ENCODE results near the gene BBS9.

Gene BBS9

DNA sequence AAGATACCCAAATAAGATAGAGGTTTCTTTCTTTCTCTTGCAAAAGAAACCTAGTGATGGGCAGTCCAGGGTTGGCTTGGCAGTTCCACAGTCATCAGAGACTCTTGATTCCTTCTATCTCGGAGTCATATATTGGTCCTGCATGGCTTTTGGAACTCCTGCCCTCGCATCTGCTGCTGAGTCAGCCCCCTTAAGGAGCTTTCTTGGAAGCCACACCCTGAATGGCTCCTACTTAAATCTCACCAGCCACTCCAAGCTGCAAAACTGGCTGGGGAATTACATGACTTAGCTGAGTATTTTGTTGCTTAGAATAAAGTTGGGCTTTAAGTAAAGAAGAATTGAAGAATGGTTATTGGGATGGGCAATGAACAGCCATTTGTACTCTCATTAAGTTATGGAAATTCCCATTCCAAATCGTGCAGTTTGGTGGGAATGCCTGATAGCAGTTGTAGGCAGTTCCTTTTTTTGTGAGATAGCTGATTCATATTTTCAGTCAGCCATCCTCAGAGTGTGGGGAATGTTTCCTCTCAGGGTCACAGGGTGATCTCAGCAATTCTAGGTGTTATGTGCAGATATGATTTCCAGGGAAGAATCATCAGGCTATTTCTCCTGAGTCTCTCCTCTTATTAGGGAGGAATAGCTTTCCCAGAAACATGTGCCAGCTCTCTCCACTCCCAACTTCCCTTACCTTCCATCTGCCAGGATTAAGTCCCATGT lies 209.9 kb downstream of the BBS9 start:
- FAIRE-seq (no peak), DNase-seq (ENCODE audit: extremely low spot score, insufficient read length, low read depth) (no peak)

DNA sequence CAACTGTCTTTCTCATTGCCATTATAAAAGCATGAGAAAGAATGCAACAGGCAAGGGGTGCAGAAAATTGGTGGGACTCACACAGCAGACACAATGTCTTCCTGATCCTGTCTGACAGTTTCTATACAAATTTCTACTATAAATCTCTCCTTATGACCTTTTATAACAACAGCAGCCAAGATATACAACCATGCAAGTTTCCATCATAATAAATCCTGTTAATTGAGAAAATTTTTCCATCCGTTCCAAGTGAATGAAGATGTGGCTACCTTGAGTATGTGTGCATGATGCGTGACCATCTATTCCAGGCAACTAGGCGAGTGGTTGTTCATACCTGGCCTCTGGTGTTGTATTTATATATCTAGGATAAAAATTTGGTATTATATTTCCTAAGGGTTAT lies 216.7 kb downstream of the BBS9 start:
- DNase-seq (ENCODE audit: extremely low spot score, insufficient read length, low read depth) (no peak), FAIRE-seq (no peak)

DNA sequence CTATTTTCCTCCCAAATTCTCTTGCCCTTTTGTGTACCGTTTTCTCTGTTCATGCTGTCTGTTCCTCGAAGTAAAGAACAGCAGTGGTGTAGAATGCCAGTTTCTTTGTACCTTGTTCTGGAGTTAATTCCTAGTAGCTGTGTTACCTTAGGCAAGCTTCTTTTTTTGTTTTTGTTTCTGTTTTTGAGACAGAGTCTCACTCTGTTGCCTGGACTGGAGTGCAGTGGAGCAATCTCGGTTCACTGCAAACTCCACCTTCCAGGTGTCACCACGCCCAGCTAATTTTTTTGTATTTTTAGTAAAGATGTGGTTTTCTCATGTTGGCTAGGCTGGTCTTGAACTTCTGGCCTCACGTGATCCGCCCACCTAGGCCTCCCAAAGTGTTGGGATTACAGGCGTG lies 221.2 kb downstream of the BBS9 start:
- FAIRE-seq: no peak
- DNase-seq (ENCODE audit: extremely low spot score, insufficient read length, low read depth): no peak

DNA sequence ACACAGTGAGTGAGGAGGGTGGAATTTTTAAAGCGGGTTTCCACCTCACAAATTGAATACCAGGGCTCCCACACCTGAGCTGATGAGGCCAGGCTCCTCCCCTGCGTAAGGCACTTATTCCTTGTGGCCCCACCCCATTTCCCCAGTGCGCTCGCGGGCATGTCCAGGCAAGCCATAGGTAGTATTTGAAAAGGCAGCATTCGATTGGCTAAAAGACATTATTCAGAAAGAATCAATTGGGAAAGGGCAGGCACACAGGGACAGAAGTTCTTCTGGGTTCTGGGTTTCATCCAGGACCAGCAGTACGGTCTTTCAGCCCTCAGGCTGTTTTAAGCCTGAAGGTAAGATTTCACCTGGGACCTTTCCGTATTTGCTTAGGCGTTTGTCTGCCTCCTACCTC lies 222.3 kb downstream of the BBS9 start:
- DNase-seq (ENCODE audit: extremely low spot score, insufficient read length, low read depth) (no peak), FAIRE-seq (no peak)

DNA sequence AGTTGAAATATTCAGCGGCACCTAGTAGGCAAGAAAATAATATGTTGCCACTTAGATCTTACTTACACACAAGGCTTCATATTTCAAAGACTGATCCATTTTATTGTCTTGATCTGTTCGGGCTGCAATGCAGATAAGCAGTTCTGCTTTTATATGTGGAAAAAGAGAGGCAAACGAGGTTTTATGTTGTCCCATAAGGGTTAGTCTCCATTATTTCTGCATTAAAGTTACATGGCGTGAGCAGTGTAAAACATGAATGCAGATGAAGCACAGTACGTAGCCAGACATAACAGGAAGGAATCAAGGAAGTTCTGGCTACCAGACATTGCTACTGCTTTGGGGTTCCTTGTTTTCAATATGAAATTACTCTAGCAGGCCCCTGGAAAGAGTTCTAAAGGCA lies 224.8 kb downstream of the BBS9 start:
- no peak for FAIRE-seq

DNA sequence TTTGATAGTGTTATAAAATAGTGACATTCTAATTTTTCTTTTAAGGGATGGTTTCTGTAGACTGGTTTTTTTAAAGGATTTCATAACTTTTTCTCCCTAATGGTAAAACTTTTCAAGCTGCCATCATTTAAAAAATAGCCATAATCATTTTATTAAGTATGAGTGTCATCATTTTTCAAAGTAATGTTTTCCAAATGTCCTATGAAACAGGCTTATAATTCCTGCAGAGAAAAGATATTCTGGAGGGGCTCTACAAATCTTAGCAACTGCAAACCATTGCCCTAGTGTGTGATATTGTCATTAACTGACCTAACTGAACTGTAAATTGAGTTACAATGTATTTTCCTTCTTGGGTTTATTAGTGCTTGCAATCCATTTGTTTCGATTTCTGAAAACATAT lies 226.0 kb downstream of the BBS9 start:
- FAIRE-seq: no peak
- no peak for DNase-seq (ENCODE audit: extremely low spot score, insufficient read length, low read depth)

More for the DNA sequence above, 224.8 kb downstream of the BBS9 start:
- no peak for DNase-seq (ENCODE audit: extremely low spot score, insufficient read length, low read depth)

DNA sequence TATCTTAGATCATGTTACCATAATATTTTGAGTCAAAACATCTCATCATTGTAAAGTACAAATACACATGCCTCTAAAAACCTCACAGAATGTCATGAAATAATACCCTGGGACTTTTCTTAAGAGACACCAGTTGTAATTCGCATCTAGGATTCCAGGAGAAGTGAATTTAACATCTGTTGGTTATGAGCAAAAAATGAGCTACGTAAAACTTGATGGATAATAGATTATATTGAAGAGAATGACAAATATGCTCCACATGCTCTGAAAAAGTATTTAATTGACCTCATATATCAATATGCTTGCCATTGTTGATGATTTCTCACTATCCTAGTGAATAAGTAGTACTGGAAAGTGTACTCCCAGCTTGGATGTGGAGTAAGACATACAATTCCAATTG lies 227.0 kb downstream of the BBS9 start:
- FAIRE-seq: no peak

DNA sequence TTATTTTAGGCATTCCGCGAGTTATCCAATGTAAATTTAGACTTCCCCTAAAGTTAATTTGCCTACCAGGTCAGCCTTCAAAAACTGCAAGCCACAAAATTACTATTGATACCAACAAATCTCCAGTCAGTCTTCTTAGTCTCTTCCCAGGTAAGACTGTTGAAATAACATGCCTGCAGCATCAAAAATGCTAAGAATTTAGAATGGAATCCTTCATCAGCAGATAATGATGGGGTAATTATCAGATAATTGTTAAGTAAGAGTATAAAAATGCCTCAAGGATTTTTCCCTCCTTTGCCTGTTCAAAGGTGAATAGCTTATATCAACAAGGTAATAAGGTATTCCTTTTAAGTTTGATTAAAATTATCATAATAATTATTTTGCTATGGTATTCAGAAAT lies 228.5 kb downstream of the BBS9 start:
- DNase-seq (ENCODE audit: extremely low spot score, insufficient read length, low read depth) (no peak), FAIRE-seq (no peak)

More for the DNA sequence above, 227.0 kb downstream of the BBS9 start:
- DNase-seq (ENCODE audit: extremely low spot score, insufficient read length, low read depth): no peak

DNA sequence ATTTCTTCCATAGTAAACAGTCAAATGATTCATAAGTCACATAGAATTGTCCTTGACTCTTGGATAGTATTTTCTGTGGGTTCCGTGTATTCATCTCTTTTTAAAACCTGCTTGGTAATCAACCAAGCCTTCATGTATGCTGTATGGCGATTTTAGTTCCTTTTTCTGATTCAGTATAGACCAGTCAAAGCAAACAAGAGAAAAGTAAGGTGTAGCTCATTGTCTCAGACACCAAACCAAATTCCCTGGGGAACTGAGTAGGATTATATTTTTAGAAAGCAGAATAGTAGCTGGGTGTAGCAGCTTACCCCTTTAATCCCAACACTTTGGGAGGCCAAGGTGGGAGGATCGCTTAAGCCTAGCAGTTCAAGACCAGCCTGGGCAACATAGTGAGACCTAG lies 240.5 kb downstream of the BBS9 start:
- FAIRE-seq: no peak
- DNase-seq (ENCODE audit: extremely low spot score, insufficient read length, low read depth): no peak

DNA sequence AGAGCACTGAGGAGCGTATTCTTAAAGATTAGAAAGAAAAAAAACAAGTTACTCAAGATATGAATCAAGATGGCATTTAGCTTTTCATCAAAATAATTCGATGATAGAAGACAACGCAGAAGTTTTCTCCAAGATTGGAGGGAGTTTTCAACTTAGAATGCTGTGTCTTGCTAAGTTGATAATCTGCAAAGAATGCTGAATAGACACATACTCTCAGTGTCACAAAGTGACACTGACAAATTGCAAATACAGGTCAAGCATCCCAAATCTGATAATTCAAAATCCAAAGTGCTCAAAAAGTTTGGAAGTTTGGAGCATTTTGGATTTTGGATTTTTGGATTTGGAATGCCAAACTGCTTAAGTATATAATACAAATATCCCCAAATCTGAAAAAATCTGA lies 243.8 kb downstream of the BBS9 start:
- FAIRE-seq (no peak), DNase-seq (ENCODE audit: extremely low spot score, insufficient read length, low read depth) (no peak)

DNA sequence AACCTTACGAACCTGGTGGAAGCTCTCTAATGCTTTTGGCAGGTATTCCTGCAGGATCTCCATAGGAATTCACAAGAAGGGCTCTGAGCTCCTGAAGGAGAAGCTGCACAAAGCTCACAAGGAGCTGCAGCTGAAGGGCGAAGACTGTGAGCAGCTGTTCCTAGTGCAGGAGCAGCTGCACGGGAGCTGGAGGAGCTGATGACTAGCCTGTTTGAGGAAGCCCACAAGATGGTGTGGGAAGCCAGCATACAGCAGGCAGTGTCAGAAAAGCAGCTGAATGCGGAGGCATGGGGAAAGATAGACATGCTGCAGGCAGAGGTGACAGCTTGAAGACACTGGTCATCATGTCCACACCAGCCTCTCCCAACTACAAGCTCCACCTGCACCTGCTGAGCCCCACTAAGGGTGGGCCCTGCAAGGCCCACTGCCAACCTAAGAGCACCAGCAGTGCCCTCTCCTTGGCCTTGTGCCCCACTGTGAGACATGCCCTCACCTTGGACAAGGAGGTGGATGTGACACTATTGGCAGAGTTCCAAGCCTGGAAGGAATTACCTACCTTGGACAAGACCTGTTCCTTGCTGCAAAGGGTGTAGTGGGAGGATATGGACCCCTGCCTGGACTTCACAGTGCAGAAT lies 250.6 kb downstream of the BBS9 start:
- DNase-seq (ENCODE audit: extremely low spot score, insufficient read length, low read depth) (no peak), FAIRE-seq (no peak)

DNA sequence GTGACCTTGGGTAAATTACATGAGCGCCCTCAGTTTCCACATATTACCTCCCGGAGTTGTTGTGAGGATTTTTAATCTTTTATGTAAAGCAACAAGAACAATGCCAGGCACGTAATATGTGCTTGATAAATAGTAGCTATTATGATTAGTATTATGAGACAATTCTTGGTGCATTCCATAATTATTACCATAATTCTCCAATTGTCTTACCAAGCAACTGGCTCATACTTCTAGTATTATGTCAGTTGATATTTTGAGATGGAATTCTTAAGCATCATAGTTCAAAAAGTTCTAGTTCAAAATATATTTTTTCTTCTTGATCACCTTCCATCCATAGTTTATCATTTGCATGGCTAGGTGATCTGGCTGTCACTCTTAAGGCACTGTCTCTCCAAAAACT lies 259.0 kb downstream of the BBS9 start:
- DNase-seq (ENCODE audit: extremely low spot score, insufficient read length, low read depth) (no peak), FAIRE-seq (no peak)

DNA sequence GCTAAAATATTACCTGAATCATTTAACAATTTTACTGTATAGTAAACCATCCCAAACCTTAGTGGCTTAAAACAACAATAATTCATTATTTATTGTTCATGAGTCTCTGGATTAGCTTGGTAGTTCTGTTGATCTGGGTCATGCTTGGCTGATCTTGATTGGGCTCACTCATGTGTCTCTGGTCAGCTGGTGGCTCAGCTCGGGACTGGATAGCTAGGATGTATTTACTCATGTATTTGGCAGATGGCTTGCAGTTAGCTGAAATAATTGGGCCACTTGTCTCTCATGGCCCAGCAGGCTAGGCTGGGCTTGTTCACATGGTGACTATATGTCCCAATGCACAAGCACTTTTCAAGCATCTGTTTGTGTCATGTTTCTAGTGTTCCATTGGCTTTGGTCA lies 262.8 kb downstream of the BBS9 start:
- no peak for FAIRE-seq
- no peak for DNase-seq (ENCODE audit: extremely low spot score, insufficient read length, low read depth)

DNA sequence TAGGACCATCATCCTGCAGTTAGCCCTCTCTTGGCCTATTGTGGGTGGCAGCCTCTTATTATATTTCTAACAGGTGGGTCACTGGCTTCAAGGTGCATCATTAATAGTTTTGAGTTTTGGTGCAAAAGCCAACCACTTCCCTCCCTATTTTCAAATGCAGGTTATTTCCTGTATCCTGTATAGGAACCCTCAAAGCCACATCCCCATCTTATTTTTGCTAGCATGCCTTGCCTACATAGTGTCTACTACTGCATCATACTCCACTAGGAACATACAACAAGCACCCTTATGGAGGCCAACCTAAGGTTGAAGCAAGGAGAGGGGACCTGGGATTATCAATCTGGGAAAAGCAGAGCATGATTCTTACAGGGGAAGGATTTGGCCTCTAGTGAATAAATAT lies 264.4 kb downstream of the BBS9 start:
- FAIRE-seq: no peak
- DNase-seq (ENCODE audit: extremely low spot score, insufficient read length, low read depth): no peak

DNA sequence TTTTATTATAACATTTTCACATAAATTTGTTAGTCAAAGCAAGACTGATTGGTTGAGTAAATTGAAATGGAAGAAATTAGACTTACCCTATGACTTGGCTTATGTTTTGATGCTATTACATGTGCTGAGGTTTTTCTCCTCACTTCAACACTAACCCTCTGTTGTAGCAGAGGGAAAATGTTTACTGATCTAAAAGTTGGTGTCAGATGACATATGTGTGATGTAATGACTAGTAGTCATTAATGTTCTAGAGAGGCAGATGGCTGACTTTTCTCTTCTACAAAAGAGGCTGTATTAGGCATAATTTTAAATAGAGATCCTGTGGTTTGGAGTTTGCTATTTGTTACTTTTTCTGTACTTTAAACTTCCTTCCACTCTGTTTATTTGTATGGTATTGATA lies 266.0 kb downstream of the BBS9 start:
- no peak for FAIRE-seq
- DNase-seq (ENCODE audit: extremely low spot score, insufficient read length, low read depth): no peak

DNA sequence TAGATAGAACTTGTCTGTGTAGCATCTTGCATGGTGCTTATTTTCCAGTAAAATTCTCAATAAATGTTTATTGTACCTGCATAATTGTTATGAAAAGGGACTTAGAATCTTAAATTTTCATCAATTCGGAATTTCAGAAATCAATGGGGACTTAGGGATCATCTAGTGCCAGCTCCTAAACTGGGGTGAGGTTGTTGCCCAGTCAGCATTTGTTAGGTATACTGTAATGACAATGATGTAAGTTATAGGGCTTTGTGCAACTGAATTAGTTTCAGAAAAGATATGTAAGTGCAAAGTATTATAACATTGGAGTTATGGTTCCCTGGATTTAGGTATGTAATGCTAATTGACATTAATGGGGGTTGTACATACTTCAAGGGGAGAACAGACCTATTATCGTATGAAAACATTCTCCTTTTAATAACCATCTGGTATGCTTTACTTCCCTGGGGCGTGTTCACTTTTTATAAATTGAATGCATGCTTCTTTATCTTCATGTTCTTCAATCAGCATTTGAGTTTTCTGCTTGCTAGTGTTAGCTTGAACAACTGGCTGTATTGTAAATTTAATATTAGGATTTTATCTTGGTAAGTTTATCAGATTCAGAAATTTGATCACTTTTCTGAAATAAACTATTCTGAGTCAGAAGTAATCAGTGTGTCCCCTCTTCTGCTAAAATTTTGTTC lies 270.3 kb downstream of the BBS9 start:
- no peak for FAIRE-seq
- DNase-seq (ENCODE audit: extremely low spot score, insufficient read length, low read depth): no peak

DNA sequence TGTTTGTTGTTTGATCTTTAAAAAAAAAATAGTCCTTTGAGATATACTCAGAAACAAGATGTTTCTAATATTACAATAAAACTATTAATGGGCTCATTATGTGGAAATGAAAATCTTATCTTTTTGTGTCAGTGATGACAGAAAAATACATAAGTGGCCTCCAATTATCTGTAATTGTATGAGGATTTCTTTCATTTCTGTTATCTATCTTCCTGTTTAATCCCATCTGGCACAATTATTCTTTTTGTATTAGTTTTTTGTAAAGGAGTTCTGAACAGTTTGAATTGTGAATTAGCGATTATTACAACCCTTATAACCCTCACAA lies 270.8 kb downstream of the BBS9 start:
- DNase-seq (ENCODE audit: extremely low spot score, insufficient read length, low read depth) (no peak), FAIRE-seq (no peak)

DNA sequence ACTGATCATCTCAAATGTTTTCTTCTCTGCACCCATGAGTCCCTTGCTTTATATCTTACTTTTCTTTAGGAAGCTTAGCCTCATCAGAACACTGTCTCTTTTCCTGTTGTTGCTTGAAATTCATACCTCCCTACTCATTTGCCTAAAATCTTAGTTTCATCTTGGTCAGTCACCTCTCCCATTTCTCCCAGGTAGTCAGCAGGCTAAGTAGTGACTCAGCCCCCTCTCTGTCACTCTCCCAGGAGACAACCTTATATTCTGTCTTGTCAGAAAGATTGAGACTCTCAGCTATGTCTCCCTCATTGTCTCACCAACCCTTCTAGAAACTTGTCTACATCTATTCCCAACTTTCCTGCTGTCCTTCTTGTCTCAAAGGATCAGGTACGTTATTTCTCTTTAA lies 280.9 kb downstream of the BBS9 start:
- FAIRE-seq: no peak
- DNase-seq (ENCODE audit: extremely low spot score, insufficient read length, low read depth): no peak

DNA sequence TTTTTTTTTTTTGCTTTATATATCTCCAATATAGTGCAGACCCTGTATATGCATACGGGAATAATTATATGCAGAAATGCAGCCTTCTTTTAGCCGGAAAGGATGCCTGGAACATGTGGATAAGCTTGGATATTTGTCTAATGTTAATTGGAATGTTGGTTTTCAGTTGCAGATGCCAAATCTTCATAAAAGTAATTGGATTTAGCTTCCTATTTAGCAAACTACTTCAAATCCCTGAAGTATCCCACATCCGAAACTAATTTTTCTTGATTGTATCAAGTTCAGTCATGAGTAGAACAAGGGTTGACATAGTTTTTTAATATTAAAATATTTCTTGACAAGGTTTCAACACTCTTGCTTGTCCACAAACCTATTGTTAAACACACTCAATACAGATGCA lies 281.7 kb downstream of the BBS9 start:
- no peak for FAIRE-seq
- no peak for DNase-seq (ENCODE audit: extremely low spot score, insufficient read length, low read depth)

DNA sequence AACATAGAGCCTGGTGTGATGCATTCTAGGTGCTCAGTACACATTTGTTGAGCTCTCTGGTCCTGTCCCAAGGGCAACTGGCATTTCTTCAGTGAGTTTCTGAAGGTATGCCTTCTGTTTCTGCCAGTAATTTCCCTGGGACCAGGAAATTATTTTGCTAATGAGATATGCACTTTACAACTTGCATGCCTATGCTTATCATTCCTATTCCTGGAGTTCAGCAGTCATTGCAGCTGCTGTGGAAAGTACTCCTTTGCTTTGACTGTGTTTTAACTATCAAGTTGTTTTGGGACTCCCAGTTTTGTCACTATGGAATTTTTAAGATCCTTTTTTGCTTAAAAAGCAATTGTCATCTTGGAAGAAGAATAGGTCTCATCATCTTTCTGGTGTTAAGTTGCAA lies 283.0 kb downstream of the BBS9 start:
- DNase-seq (ENCODE audit: extremely low spot score, insufficient read length, low read depth): no peak
- FAIRE-seq: no peak

DNA sequence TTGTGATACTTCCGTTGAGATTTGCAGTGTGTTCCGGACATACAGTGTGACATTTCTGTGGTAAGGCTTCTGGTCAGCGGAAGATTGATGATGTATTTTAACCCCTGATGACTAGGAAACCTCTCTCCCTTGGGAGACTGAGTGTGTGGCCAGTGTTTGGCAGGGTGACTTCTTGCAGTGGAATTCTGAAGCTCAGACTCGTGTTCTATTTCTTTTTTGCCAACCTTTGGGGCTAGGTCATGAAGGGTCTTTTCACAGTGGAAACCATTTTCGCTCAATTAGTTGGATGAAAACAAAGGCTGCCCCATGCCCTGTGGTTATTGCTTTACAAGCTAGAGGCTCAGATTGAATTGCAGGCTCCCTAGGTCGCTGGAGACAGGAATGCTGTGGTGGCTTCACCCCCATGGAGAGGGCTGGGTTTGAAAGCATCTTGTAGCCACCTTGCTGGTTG lies 288.9 kb downstream of the BBS9 start:
- DNase-seq (ENCODE audit: extremely low spot score, insufficient read length, low read depth) (no peak), FAIRE-seq (no peak)

All from GM18507 (cell line).